ENCODE data around the gene PAPSS1. TPM values are rescaled to one million over a fixed set of nuclear protein-coding genes. Genes with fewer than 3 reads are reported as not detected.

The PAPSS1 gene
- total RNA-seq, 1 experiment from 2014 or later, result 83.6 TPM

- Histone ChIP-seq H3K9ac (ENCODE audit: extremely low read depth, insufficient read length, low read length) (no peak overlapping the region), H2AK5ac (ENCODE audit: insufficient read length, low read length) (no peak overlapping the region), H3K9me3 (ENCODE audit: control insufficient read depth, low read depth, low read length) (no peaks in the 10 kb centered on the region), H2BK15ac (ENCODE audit: low read depth, low read length) (no peak overlapping the region), H3K4me2 (ENCODE audit: insufficient read depth, insufficient read length, low read length) (no peak overlapping the region), H3T11ph (ENCODE audit: low read length) (no peak overlapping the region), H4K5ac (ENCODE audit: insufficient read length, low read depth, low read length) (no peak overlapping the region), H3K18ac (ENCODE audit: insufficient read length, low read depth, low read length) (no peak overlapping the region), H3K27me3 (ENCODE audit: insufficient read depth, low read length) (no peaks in the 10 kb centered on the region), H4K8ac (replicated peaks; ENCODE audit: insufficient read length, low read depth, low read length) (no peak overlapping the region), H2BK12ac (ENCODE audit: insufficient read length, low read depth, low read length) (no peak overlapping the region), H2AFZ (ENCODE audit: low read length) (no peak overlapping the region), H3K14ac (ENCODE audit: insufficient read depth, low read length) (no peak overlapping the region), H3K27ac (ENCODE audit: insufficient read length, low read depth, low read length) (no peak overlapping the region), H2BK120ac (ENCODE audit: low read depth, low read length, poor library complexity, severe bottlenecking) (no peak overlapping the region), H3K23ac (ENCODE audit: insufficient read length, low read depth, low read length) (no peak overlapping the region), H3K79me1 (ENCODE audit: insufficient read depth, low read depth, low read length, poor library complexity, severe bottlenecking) (no peaks in the 10 kb centered on the region), H4K20me1 (ENCODE audit: control insufficient read depth, insufficient read depth, insufficient read length) (no peaks in the 10 kb centered on the region), H2BK5ac (ENCODE audit: insufficient read length, low read length) (no peak overlapping the region), H3K4ac (ENCODE audit: low read depth, low read length) (no peak overlapping the region), H4K91ac (ENCODE audit: insufficient read length, low read depth, low read length) (no peak overlapping the region), H3K23me2 (ENCODE audit: insufficient read length, low read depth, low read length, poor library complexity, severe bottlenecking) (no peaks in the 10 kb centered on the region), H3K79me2 (ENCODE audit: insufficient read depth, low read length) (no peaks in the 10 kb centered on the region), H3K4me1 (ENCODE audit: insufficient read depth, low read length) (peaks cover 2% of the 10 kb centered on the region; the same call in 1 of the 2 replicates), H3K56ac (ENCODE audit: insufficient read length, low read depth, low read length) (no peak overlapping the region), H2BK20ac (ENCODE audit: low read depth, low read length, poor library complexity, severe bottlenecking) (no peak overlapping the region)
- peaks cover 25 to 31% (median 31%) of the 10 kb centered on the region in 3 experiments for H3K36me3 Mint-ChIP-seq (ENCODE audit: insufficient read depth in 1 of 3, low read depth in 3 of 3)
- no peaks in the 10 kb centered on the region; the same call in 1 of the 2 replicates for H3K27me3 Mint-ChIP-seq (ENCODE audit: low read depth)
- H3K4me3 Mint-ChIP-seq, result no peak overlapping the region
- TF ChIP-seq, protein P1, sequence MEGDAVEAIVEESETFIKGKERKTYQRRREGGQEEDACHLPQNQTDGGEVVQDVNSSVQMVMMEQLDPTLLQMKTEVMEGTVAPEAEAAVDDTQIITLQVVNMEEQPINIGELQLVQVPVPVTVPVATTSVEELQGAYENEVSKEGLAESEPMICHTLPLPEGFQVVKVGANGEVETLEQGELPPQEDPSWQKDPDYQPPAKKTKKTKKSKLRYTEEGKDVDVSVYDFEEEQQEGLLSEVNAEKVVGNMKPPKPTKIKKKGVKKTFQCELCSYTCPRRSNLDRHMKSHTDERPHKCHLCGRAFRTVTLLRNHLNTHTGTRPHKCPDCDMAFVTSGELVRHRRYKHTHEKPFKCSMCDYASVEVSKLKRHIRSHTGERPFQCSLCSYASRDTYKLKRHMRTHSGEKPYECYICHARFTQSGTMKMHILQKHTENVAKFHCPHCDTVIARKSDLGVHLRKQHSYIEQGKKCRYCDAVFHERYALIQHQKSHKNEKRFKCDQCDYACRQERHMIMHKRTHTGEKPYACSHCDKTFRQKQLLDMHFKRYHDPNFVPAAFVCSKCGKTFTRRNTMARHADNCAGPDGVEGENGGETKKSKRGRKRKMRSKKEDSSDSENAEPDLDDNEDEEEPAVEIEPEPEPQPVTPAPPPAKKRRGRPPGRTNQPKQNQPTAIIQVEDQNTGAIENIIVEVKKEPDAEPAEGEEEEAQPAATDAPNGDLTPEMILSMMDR (conservative IDR thresholded peaks at IDR 0.05), result no peak
- peaks cover 8 to 13% of the 10 kb centered on the region in 2 experiments; a peak in 3 of 4 replicates for H3K4me1 Mint-ChIP-seq
- no peak overlapping the region for H3K27ac Mint-ChIP-seq
- peaks cover 12 to 23% of the 10 kb centered on the region in 2 experiments for H3K9me3 Mint-ChIP-seq
- no peak for DNase-seq
Observed at GRCh38 chr4:107669068-107669467, 51.0 kb downstream of the PAPSS1 start.

Data from H9 (cell line).